Measurements from ENCODE around the gene C4orf33.

GRCh38 chr4:129113919-129114318 is 18.0 kb downstream of the C4orf33 start:
- TF ChIP-seq POLR2A (IDR thresholded peaks at IDR 0.05; ENCODE audit: low read length): no peak
- no peak for TF ChIP-seq GATA1 (IDR thresholded peaks at IDR 0.05; ENCODE audit: low read depth, low read length)
